ENCODE results near the gene FAM9A.

- TF ChIP-seq CTCF (IDR thresholded peaks at IDR 0.05; ENCODE audit: insufficient read depth, low read depth, low read length) (no peak), EZH2 (IDR thresholded peaks at IDR 0.05; ENCODE audit: insufficient read depth, low read length) (no peak)
Observed at GRCh38 chrX:8755813-8756212, 45.4 kb downstream of the FAM9A start.

Data from astrocyte (in vitro differentiated cells and primary cell).